VCaP (cell line): ENCODE data around the gene CAMKMT.
"Not testable (repeated sequence)": the region's sequence is repeated elsewhere in the genome, so short reads cannot be mapped to it uniquely, and the experiment has no call there.

ENCODE experiments used
- H3K27ac ChIP-seq: fragments of 450-650 bp; 2 replicates; pipeline ENCODE4 v1.5.1; 2017
- CTCF ChIP-seq: fragments of 450-650 bp; conservative IDR thresholded peaks from 2 replicates; pipeline ENCODE4 v1.5.1; 2017; ENCODE audit warnings: mild to moderate bottlenecking, moderate library complexity

The CAMKMT gene

GRCh38 chr2:44377486-44377885 is 15.7 kb downstream of the CAMKMT start:
- H3K27ac ChIP-seq: no peak overlapping the region
- no peak for TF ChIP-seq CTCF

- H3K27ac ChIP-seq: not testable (repeated sequence)
These were observed 23.5 kb downstream of the CAMKMT start for GRCh38 chr2:44385226-44385625.

GRCh38 chr2:44388877-44389276 is 27.1 kb downstream of the CAMKMT start:
- no peak for TF ChIP-seq CTCF
- H3K27ac ChIP-seq: no peak overlapping the region

- TF ChIP-seq CTCF: peak; percentile 64
- no peak overlapping the region for H3K27ac ChIP-seq
These were observed 28.1 kb downstream of the CAMKMT start for GRCh38 chr2:44389895-44390294.

- TF ChIP-seq CTCF: peak; percentile 79
- no peak overlapping the region for H3K27ac ChIP-seq
These were observed 30.7 kb downstream of the CAMKMT start for GRCh38 chr2:44392338-44392943.

GRCh38 chr2:44397447-44398175 is 35.9 kb downstream of the CAMKMT start:
- no peak overlapping the region for H3K27ac ChIP-seq
- TF ChIP-seq CTCF: no peak

- H3K27ac ChIP-seq: no peak overlapping the region
- TF ChIP-seq CTCF: no peak
These were observed 36.6 kb downstream of the CAMKMT start for GRCh38 chr2:44398243-44398897.

GRCh38 chr2:44420725-44421124 is 59.0 kb downstream of the CAMKMT start:
- H3K27ac ChIP-seq: no peak overlapping the region
- no peak for TF ChIP-seq CTCF
